HG02981 (cell line): ENCODE results near the gene CHRNA5.
"Not testable (repeated sequence)": the region's sequence is repeated elsewhere in the genome, so short reads cannot be mapped to it uniquely, and the experiment has no call there.

Source experiments
- ATAC-seq: cut with Tn5 transposase; IDR thresholded peaks from one replicate; pipeline ENCODE4 v1.9.1; 2021; ENCODE audit warnings: mild to moderate bottlenecking, moderate library complexity; ENCODE audit not compliant: unreplicated experiment

The CHRNA5 gene

GRCh38 chr15:78564743-78565096, 600 bp upstream of the CHRNA5 start:
- ATAC-seq, result peak; percentile 7

GRCh38 chr15:78565951-78566774, 843 bp downstream of the CHRNA5 start:
- peak; percentile 16 for ATAC-seq

GRCh38 chr15:78567531-78567930, 2.2 kb downstream of the CHRNA5 start:
- no peak for ATAC-seq

GRCh38 chr15:78570710-78571109, 5.4 kb downstream of the CHRNA5 start:
- ATAC-seq, result no peak

- ATAC-seq, result no peak
Observed at GRCh38 chr15:78571382-78571781, 6.1 kb downstream of the CHRNA5 start.

GRCh38 chr15:78573416-78573815, 8.1 kb downstream of the CHRNA5 start:
- no peak for ATAC-seq

GRCh38 chr15:78574944-78575343, 9.6 kb downstream of the CHRNA5 start:
- no peak for ATAC-seq

- ATAC-seq, result no peak
Observed at GRCh38 chr15:78597583-78597982, 32.3 kb downstream of the CHRNA5 start.

- ATAC-seq, result no peak
Observed at GRCh38 chr15:78598348-78598747, 33.0 kb downstream of the CHRNA5 start.

GRCh38 chr15:78599189-78599588, 33.9 kb downstream of the CHRNA5 start:
- no peak for ATAC-seq

GRCh38 chr15:78603467-78603866, 38.1 kb downstream of the CHRNA5 start:
- no peak for ATAC-seq

- ATAC-seq, result no peak
Observed at GRCh38 chr15:78604420-78604819, 39.1 kb downstream of the CHRNA5 start.

GRCh38 chr15:78605201-78605600, 39.9 kb downstream of the CHRNA5 start:
- no peak for ATAC-seq

GRCh38 chr15:78605680-78606079, 40.4 kb downstream of the CHRNA5 start:
- no peak for ATAC-seq

GRCh38 chr15:78609551-78609950, 44.2 kb downstream of the CHRNA5 start:
- not testable (repeated sequence) for ATAC-seq

- ATAC-seq, result no peak
Observed at GRCh38 chr15:78614021-78614420, 48.7 kb downstream of the CHRNA5 start.

- no peak for ATAC-seq
Observed at GRCh38 chr15:78615151-78615589, 49.9 kb downstream of the CHRNA5 start.

GRCh38 chr15:78616506-78616905, 51.2 kb downstream of the CHRNA5 start:
- no peak for ATAC-seq

- no peak for ATAC-seq
Observed at GRCh38 chr15:78617076-78617475, 51.8 kb downstream of the CHRNA5 start.

GRCh38 chr15:78617516-78617915, 52.2 kb downstream of the CHRNA5 start:
- ATAC-seq, result no peak

GRCh38 chr15:78618064-78618463, 52.7 kb downstream of the CHRNA5 start:
- ATAC-seq, result no peak

- ATAC-seq, result no peak
Observed at GRCh38 chr15:78618490-78618934, 53.2 kb downstream of the CHRNA5 start.
